ENCODE results near the gene PMPCB. TPM values are rescaled to one million over a fixed set of nuclear protein-coding genes. Genes with fewer than 3 reads are reported as not detected.

PMPCB gene
- total and polyA plus RNA-seq, 8 donors: 44.5 to 104 (median 84.7) TPM

GRCh38 chr7:103343332-103343731, 46.1 kb downstream of the PMPCB start:
- ATAC-seq (no peak), DNase-seq (no peak)
- H3K27me3 ChIP-seq: no peaks in the 10 kb centered on the region
- H3K36me3 ChIP-seq: peaks cover 0 to 34% of the 10 kb centered on the region in 2 donors
- intact Hi-C loops (cut with DNase I): no loop called here
- H3K4me3 ChIP-seq: peak overlapping the region in 1 of 2 donors; percentile 84
- no peak for TF ChIP-seq CTCF (IDR thresholded peaks at IDR 0.05)
- H3K27ac ChIP-seq: no peak overlapping the region
- peaks cover 1 to 44% of the 10 kb centered on the region in 2 donors for H3K4me1 ChIP-seq
- H3K9me3 ChIP-seq: no peaks in the 10 kb centered on the region

- Histone ChIP-seq H3K4me1 (peaks cover 7 to 50% of the 10 kb centered on the region in 2 donors), H3K4me3 (peak overlapping the region; percentile 84 to 95)
These were observed 46.7 kb downstream of the PMPCB start for GRCh38 chr7:103343758-103344452.

GRCh38 chr7:103344453-103345149, 47.4 kb downstream of the PMPCB start, which contains the start of gene DNAJC2:
TSS of gene DNAJC2 (minus strand) at chr7:103344767. CDS start at chr7:103344622, 145 bp downstream.
- Histone ChIP-seq H3K27ac (peak within 1 kb of the TSS; percentile 75 to 88), H3K27me3 (no peaks in the 10 kb centered on the region), H3K9me3 (no peaks in the 10 kb centered on the region), H3K36me3 (peaks cover 0 to 22% of the 10 kb centered on the region in 2 donors), H3K4me1 (peaks cover 14 to 57% of the 10 kb centered on the region in 2 donors), H3K4me3 (peak within 1 kb of the TSS; percentile 84 to 95)
- ATAC-seq (peak; percentile 95), DNase-seq (peak; percentile 87 to 92 (median 90))
- TF ChIP-seq CTCF (IDR thresholded peaks at IDR 0.05): no peak
- intact Hi-C loops (cut with DNase I): no loop called here

More at GRCh38 chr7:103343758-103344452, 46.7 kb downstream of the PMPCB start:
- peak; percentile 39 for ATAC-seq
- intact Hi-C loops (cut with DNase I): no loop called here
- peaks cover 0 to 28% of the 10 kb centered on the region in 2 donors for H3K36me3 ChIP-seq
- H3K9me3 ChIP-seq: no peaks in the 10 kb centered on the region
- peak in 3 of 4 donors; percentile 15 to 36 (median 30) for DNase-seq
- peak overlapping the region; percentile 75 to 88 for H3K27ac ChIP-seq
- H3K27me3 ChIP-seq: no peaks in the 10 kb centered on the region
- TF ChIP-seq CTCF (IDR thresholded peaks at IDR 0.05): no peak

GRCh38 chr7:103346396-103346795, 49.2 kb downstream of the PMPCB start:
- no peak overlapping the region for H3K4me3 ChIP-seq
- DNase-seq (no peak), ATAC-seq (no peak)
- H3K36me3 ChIP-seq: peaks cover 0 to 14% of the 10 kb centered on the region in 2 donors
- TF ChIP-seq CTCF (IDR thresholded peaks at IDR 0.05): no peak
- peaks cover 22 to 69% of the 10 kb centered on the region in 2 donors for H3K4me1 ChIP-seq
- intact Hi-C loops (cut with DNase I): no loop called here
- no peak overlapping the region for H3K27ac ChIP-seq
- no peaks in the 10 kb centered on the region for H3K27me3 ChIP-seq
- no peaks in the 10 kb centered on the region for H3K9me3 ChIP-seq

Measured in left lung (tissue), 10 donors.